Neural progenitor cell (in vitro differentiated cells): ENCODE measurements around the gene METTL25B.

Experiments
- EZH2 ChIP-seq: fragments of 200-600 bp; sonication (generic); IDR thresholded peaks from 2 replicates; pipeline ENCODE4 v1.6.1; 2017; ENCODE audit warnings: antibody characterized with exemption, mild to moderate bottlenecking, moderate library complexity
- TF ChIP-seq, protein P1 (sequence below): fragments of 200-600 bp; sonication (generic); IDR thresholded peaks from 2 replicates; pipeline ENCODE4 v1.5.1; 2017; ENCODE audit warnings: antibody characterized with exemption, mild to moderate bottlenecking

DNA sequence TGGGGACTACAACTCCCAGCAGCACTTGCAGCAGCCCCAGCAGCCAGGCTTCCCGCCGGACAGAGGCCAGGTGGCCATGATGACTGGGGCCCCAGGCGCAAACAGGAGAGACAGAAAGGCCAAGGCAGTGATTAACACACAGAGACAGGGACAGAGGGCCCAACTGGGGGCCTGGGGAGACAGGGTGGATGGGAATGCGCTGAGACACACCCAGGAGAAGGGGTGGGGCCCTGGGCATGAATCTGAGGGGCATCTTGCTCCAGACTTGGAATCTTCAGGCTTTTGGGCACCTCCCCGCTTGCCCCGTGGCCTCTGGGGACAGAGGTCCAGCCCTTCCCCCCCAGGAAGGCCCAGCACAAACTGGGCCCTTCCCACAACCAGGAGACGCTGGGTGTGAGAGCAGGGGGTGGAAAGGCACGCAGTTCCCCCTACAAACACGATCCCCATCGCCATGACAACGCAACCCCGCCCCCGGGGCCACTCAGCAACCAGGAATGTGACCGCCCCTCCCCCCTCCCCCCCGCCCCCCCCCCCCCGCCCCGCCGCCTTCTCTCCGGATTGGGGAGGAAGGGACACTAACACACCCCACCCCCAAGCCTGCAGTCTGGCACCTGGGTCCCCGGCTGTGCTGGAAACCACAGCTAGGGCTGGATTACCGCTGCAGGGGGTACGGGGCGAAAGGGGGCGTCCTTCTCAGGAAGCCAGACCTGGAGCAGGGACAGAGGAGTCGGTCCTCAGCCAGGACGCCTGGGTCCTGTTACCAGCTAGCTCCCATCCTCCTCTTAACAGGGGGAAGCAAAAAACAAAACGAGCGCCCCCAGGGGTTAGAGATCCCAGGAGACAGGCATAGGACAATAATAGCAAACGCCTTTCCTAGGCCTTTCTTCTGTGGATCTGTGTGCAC, 18.7 kb downstream of the METTL25B start:
- TF ChIP-seq, protein P1, sequence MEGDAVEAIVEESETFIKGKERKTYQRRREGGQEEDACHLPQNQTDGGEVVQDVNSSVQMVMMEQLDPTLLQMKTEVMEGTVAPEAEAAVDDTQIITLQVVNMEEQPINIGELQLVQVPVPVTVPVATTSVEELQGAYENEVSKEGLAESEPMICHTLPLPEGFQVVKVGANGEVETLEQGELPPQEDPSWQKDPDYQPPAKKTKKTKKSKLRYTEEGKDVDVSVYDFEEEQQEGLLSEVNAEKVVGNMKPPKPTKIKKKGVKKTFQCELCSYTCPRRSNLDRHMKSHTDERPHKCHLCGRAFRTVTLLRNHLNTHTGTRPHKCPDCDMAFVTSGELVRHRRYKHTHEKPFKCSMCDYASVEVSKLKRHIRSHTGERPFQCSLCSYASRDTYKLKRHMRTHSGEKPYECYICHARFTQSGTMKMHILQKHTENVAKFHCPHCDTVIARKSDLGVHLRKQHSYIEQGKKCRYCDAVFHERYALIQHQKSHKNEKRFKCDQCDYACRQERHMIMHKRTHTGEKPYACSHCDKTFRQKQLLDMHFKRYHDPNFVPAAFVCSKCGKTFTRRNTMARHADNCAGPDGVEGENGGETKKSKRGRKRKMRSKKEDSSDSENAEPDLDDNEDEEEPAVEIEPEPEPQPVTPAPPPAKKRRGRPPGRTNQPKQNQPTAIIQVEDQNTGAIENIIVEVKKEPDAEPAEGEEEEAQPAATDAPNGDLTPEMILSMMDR: peak; percentile 55
- TF ChIP-seq EZH2: no peak
